ENCODE results near the gene PHOX2A. TPM values are rescaled to one million over a fixed set of nuclear protein-coding genes. Genes with fewer than 3 reads are reported as not detected.

The PHOX2A gene
- total and polyA plus RNA-seq, 10 donors, result 0.33 TPM; not detected in 9

- peaks cover 2 to 83% (median 76%) of the 10 kb centered on the region in 6 donors for H3K36me3 ChIP-seq
- no peaks in the 10 kb centered on the region for H3K9me3 ChIP-seq
- WGBS, 5 donors, result 89 to 97% (median 93%) methylated on average over 8 to 17 of the region's 17 CpGs
- DNase-seq, result no peak
- intact Hi-C loops (cut with DNase I; ENCODE audit: low total_unique reads), result no loop called here
- TF ChIP-seq POLR2AphosphoS5 (IDR thresholded peaks at IDR 0.05) (no peak), POLR2A (IDR thresholded peaks at IDR 0.05) (no peak), CTCF (IDR thresholded peaks at IDR 0.05 in 8 of 11, conservative IDR thresholded peaks at IDR 0.05 in 3 of 11) (no peak)
- peaks cover 11 to 53% (median 23%) of the 10 kb centered on the region in 6 donors for H3K4me1 ChIP-seq
- peaks cover 0 to 21% (median 16%) of the 10 kb centered on the region in 7 donors for H3K27me3 ChIP-seq (replicated peaks in 1 of 7)
- no peak overlapping the region for H3K4me3 ChIP-seq
- H3K27ac ChIP-seq, result no peak overlapping the region
Observed at GRCh38 chr11:72235351-72236057, 8.5 kb downstream of the PHOX2A start.

GRCh38 chr11:72234920-72235319, 9.1 kb downstream of the PHOX2A start:
- Histone ChIP-seq H3K9me3 (no peaks in the 10 kb centered on the region), H3K27ac (no peak overlapping the region), H3K27me3 (replicated peaks in 1 of 7) (peaks cover 0 to 15% (median 10%) of the 10 kb centered on the region in 7 donors), H3K4me3 (no peak overlapping the region), H3K4me1 (peaks cover 6 to 47% (median 18%) of the 10 kb centered on the region in 6 donors), H3K36me3 (peaks cover 4 to 89% (median 82%) of the 10 kb centered on the region in 6 donors)
- DNase-seq, result no peak
- TF ChIP-seq POLR2A (IDR thresholded peaks at IDR 0.05) (no peak), POLR2AphosphoS5 (IDR thresholded peaks at IDR 0.05) (no peak), CTCF (IDR thresholded peaks at IDR 0.05 in 8 of 11, conservative IDR thresholded peaks at IDR 0.05 in 3 of 11) (no peak)
- intact Hi-C loops (cut with DNase I; ENCODE audit: low total_unique reads), result no loop called here
- 85 to 90% (median 86%) methylated on average over 4 of the region's 4 CpGs for WGBS, 5 donors

GRCh38 chr11:72234514-72234830, 9.5 kb downstream of the PHOX2A start:
- WGBS, 5 donors, result 52 to 62% (median 55%) methylated on average over 3 of the region's 3 CpGs
- no peak overlapping the region for H3K4me3 ChIP-seq
- H3K27ac ChIP-seq, result no peak overlapping the region
- peaks cover 4 to 94% (median 86%) of the 10 kb centered on the region in 6 donors for H3K36me3 ChIP-seq
- H3K9me3 ChIP-seq, result no peaks in the 10 kb centered on the region
- TF ChIP-seq CTCF (IDR thresholded peaks at IDR 0.05 in 8 of 11, conservative IDR thresholded peaks at IDR 0.05 in 3 of 11) (no peak), POLR2AphosphoS5 (IDR thresholded peaks at IDR 0.05) (no peak), POLR2A (IDR thresholded peaks at IDR 0.05) (no peak)
- intact Hi-C loops (cut with DNase I; ENCODE audit: low total_unique reads), result no loop called here
- peaks cover 0 to 11% (median 6%) of the 10 kb centered on the region in 7 donors for H3K27me3 ChIP-seq (replicated peaks in 1 of 7)
- H3K4me1 ChIP-seq, result peaks cover 4 to 43% (median 13%) of the 10 kb centered on the region in 6 donors
- peak; percentile 51 for DNase-seq

- Histone ChIP-seq H3K9me3 (no peaks in the 10 kb centered on the region), H3K36me3 (peaks cover 4 to 99% (median 92%) of the 10 kb centered on the region in 6 donors), H3K27me3 (replicated peaks in 1 of 7) (peaks cover 0 to 6% (median under 1%) of the 10 kb centered on the region in 7 donors), H3K27ac (no peak overlapping the region), H3K4me1 (peaks cover 0 to 38% (median 8%) of the 10 kb centered on the region in 6 donors), H3K4me3 (no peak overlapping the region)
- peak; percentile 53 for DNase-seq
- intact Hi-C loops (cut with DNase I; ENCODE audit: low total_unique reads), result no loop called here
- TF ChIP-seq POLR2A (IDR thresholded peaks at IDR 0.05), result no peak
- no peak for TF ChIP-seq POLR2AphosphoS5 (IDR thresholded peaks at IDR 0.05)
- no peak for TF ChIP-seq CTCF (IDR thresholded peaks at IDR 0.05 in 8 of 11, conservative IDR thresholded peaks at IDR 0.05 in 3 of 11)
- WGBS, 5 donors, result 90 to 97% (median 94%) methylated on average over 8 of the region's 8 CpGs
Observed at GRCh38 chr11:72233773-72234513, 10.0 kb downstream of the PHOX2A start.

Measured in spleen (tissue), 11 donors.